Mesothelial cell of epicardium (in vitro differentiated cells): ENCODE data around the gene THRSP. TPM values are rescaled to one million over a fixed set of nuclear protein-coding genes. Genes with fewer than 3 reads are reported as not detected.
"Not testable (repeated sequence)": the region's sequence is repeated elsewhere in the genome, so short reads cannot be mapped to it uniquely, and the experiment has no call there.

Source experiments
- DNase-seq, 2 experiments: peaks; one replicate each; pipeline ENCODE4 v3.0.0; 2021; ENCODE audit warnings: low spot score in 2 of 2; ENCODE audit not compliant: unreplicated experiment in 2 of 2
- H3K27ac Mint-ChIP-seq: 2 replicates; pipeline ENCODE4 v1.8.0; 2021; ENCODE audit warnings: mixed read lengths
- H3K27me3 Mint-ChIP-seq: 2 replicates; pipeline ENCODE4 v1.8.0; 2021; ENCODE audit warnings: low read depth, mixed read lengths
- H3K36me3 Mint-ChIP-seq: 2 replicates; pipeline ENCODE4 v1.8.0; 2021; ENCODE audit warnings: mixed read lengths
- H3K4me1 Mint-ChIP-seq: 2 replicates; pipeline ENCODE4 v1.8.0; 2021; ENCODE audit warnings: mixed read lengths
- H3K4me3 Mint-ChIP-seq: 2 replicates; pipeline ENCODE4 v1.8.0; 2021; ENCODE audit warnings: mild to moderate bottlenecking, moderate library complexity, mixed read lengths
- H3K9me3 Mint-ChIP-seq: 2 replicates; pipeline ENCODE4 v1.8.0; 2021; ENCODE audit warnings: mixed read lengths
- CTCF ChIP-seq: fragments of 200-600 bp; sonication (generic); IDR thresholded peaks from one replicate; pipeline ENCODE4 v1.5.0; 2021; ENCODE audit warnings: antibody characterized with exemption; ENCODE audit not compliant: unreplicated experiment
- total RNA-seq: library from RNA; stranded (reverse); gene quantifications from 3 replicates; pipeline ENCODE4 v1.2.1, GENCODE V29; 2021

The THRSP gene
- total RNA-seq, 1 donor from 2014 or later, result 0.31 TPM

- peak within 1 kb of the TSS; percentile 95 for H3K27ac Mint-ChIP-seq
- H3K36me3 Mint-ChIP-seq, result no peaks in the 10 kb centered on the region
- peak within 1 kb of the TSS; percentile 75 for H3K4me3 Mint-ChIP-seq
- DNase-seq, result peak in 1 of 2 experiments; percentile 40
- peaks cover 38% of the 10 kb centered on the region for H3K4me1 Mint-ChIP-seq
- no peak for TF ChIP-seq CTCF
- no peaks in the 10 kb centered on the region for H3K9me3 Mint-ChIP-seq
- H3K27me3 Mint-ChIP-seq, result no peaks in the 10 kb centered on the region
These were observed 41.0 kb upstream of the THRSP start, which contains the start of gene KCTD14 for GRCh38 chr11:78022397-78023396. Gene KCTD14, minus strand, starts transcription at chr11:78023276. Its CDS starts 27 bp downstream, at chr11:78023249.

- Mint-ChIP-seq H3K36me3 (no peaks in the 10 kb centered on the region), H3K4me3 (peak overlapping the region; percentile 75), H3K9me3 (no peaks in the 10 kb centered on the region), H3K4me1 (peaks cover 44% of the 10 kb centered on the region), H3K27ac (peak overlapping the region; percentile 95), H3K27me3 (no peaks in the 10 kb centered on the region)
- DNase-seq, result no peak
- no peak for TF ChIP-seq CTCF
These were observed 40.2 kb upstream of the THRSP start for GRCh38 chr11:78023426-78023825.

GRCh38 chr11:78025378-78025777, 38.3 kb upstream of the THRSP start:
- no peak for TF ChIP-seq CTCF
- H3K4me3 Mint-ChIP-seq, result no peak overlapping the region
- peaks cover 48% of the 10 kb centered on the region for H3K4me1 Mint-ChIP-seq

GRCh38 chr11:78027759-78028158, 35.9 kb upstream of the THRSP start:
- TF ChIP-seq CTCF, result no peak
- Mint-ChIP-seq H3K4me3 (no peak overlapping the region), H3K9me3 (no peaks in the 10 kb centered on the region), H3K4me1 (peaks cover 45% of the 10 kb centered on the region), H3K36me3 (no peaks in the 10 kb centered on the region), H3K27me3 (no peaks in the 10 kb centered on the region), H3K27ac (no peak overlapping the region)
- DNase-seq, result no peak

More at GRCh38 chr11:78025378-78025777, 38.3 kb upstream of the THRSP start:
- Mint-ChIP-seq H3K9me3 (no peaks in the 10 kb centered on the region), H3K27me3 (no peaks in the 10 kb centered on the region), H3K36me3 (no peaks in the 10 kb centered on the region), H3K27ac (no peak overlapping the region)
- no peak for DNase-seq

GRCh38 chr11:78028423-78028822, 35.2 kb upstream of the THRSP start:
- H3K9me3 Mint-ChIP-seq, DNase-seq, H3K27me3 Mint-ChIP-seq, H3K36me3 Mint-ChIP-seq, H3K4me3 Mint-ChIP-seq: not testable (repeated sequence)
- Mint-ChIP-seq H3K27ac (peak overlapping the region; percentile 67), H3K4me1 (peaks cover 43% of the 10 kb centered on the region)
